IMR-90 (cell line): ENCODE measurements around the gene ARID4B. TPM values are rescaled to one million over a fixed set of nuclear protein-coding genes. Genes with fewer than 3 reads are reported as not detected.

Source experiments
- ATAC-seq: fragments of 200-7000 bp; cut with Tn5 transposase; 2 replicates; pipeline ENCODE4 v1.9.1; 2020; ENCODE audit warnings: low read depth, mild to moderate bottlenecking, moderate library complexity
- BruUV-seq: library from RNA; stranded (reverse); fragments of 400-500 nt; replicated peaks from 2 replicates; lab custom pipeline; 2021; lab: Mats Ljungman, UMichigan
- CTCF ChIA-PET: fragments of 300-600 bp; formaldehyde crosslinking; extraction: SDS; loops from one replicate; lab custom pipeline; 2021; ENCODE audit warnings: antibody characterized with exemption; lab: Yijun Ruan, JAX
- POLR2A ChIA-PET: fragments of 300-600 bp; sonication (Branson Sonifier 250); formaldehyde crosslinking; loops from one replicate; lab custom pipeline; 2022; ENCODE audit warnings: antibody characterized with exemption; ENCODE audit not compliant: unreplicated experiment; lab: Charles Lee
- DNase-seq: peaks from one replicate; pipeline ENCODE4 v3.0.0; 2013
- H2AFZ ChIP-seq: replicated peaks from 2 replicates; pipeline ENCODE3; 2013; ENCODE audit warnings: low read length, mild to moderate bottlenecking; ENCODE audit not compliant: poor library complexity
- H2AK5ac ChIP-seq: 2 replicates; pipeline ENCODE4 v1.6.1; 2013; ENCODE audit warnings: low read depth, low read length, inconsistent platforms
- H2AK9ac ChIP-seq: replicated peaks from 2 replicates; pipeline ENCODE3; 2013; ENCODE audit warnings: mild to moderate bottlenecking, low read depth, low read length, moderate library complexity; ENCODE audit not compliant: poor library complexity
- H2BK120ac ChIP-seq: 2 replicates; pipeline ENCODE4 v1.6.1; 2013; ENCODE audit warnings: low read depth, low read length, inconsistent platforms
- H2BK15ac ChIP-seq: 3 replicates; pipeline ENCODE4 v1.6.1; 2013; ENCODE audit warnings: low read depth, low read length, inconsistent platforms
- H2BK20ac ChIP-seq: 2 replicates; pipeline ENCODE4 v1.6.1; 2013; ENCODE audit warnings: low read depth, mild to moderate bottlenecking, inconsistent platforms, low read length, moderate library complexity
- H2BK5ac ChIP-seq: 2 replicates; pipeline ENCODE4 v1.6.1; 2013; ENCODE audit warnings: mild to moderate bottlenecking, low read depth, low read length, inconsistent platforms; ENCODE audit not compliant: poor library complexity, severe bottlenecking
- H3K14ac ChIP-seq: replicated peaks from 2 replicates; pipeline ENCODE4 v1.6.1; 2013; ENCODE audit warnings: low read depth, low read length, inconsistent platforms
- H3K18ac ChIP-seq: 2 replicates; pipeline ENCODE4 v1.6.1; 2013; ENCODE audit warnings: low read depth, low read length, control low read depth
- H3K23ac ChIP-seq: 2 replicates; pipeline ENCODE4 v1.6.1; 2013; ENCODE audit warnings: low read depth, low read length, inconsistent platforms
- H3K27ac ChIP-seq: 2 replicates; pipeline ENCODE4 v1.5.1; 2013; ENCODE audit warnings: mild to moderate bottlenecking, control low read depth, low read length; ENCODE audit not compliant: insufficient read depth
- H3K27me3 ChIP-seq: 2 replicates; pipeline ENCODE4 v1.6.1; 2013; ENCODE audit warnings: low read length; ENCODE audit not compliant: control insufficient read depth, insufficient read depth
- H3K36me3 ChIP-seq: 2 replicates; pipeline ENCODE4 v1.6.1; 2013; ENCODE audit warnings: low read length, mixed read lengths; ENCODE audit not compliant: control insufficient read depth, insufficient read depth
- H3K4ac ChIP-seq: 2 replicates; pipeline ENCODE4 v1.6.1; 2013; ENCODE audit warnings: low read depth, low read length, inconsistent platforms
- H3K4me1 ChIP-seq: 2 replicates; pipeline ENCODE4 v1.6.1; 2013; ENCODE audit warnings: low read length, mixed read lengths; ENCODE audit not compliant: control insufficient read depth, insufficient read depth
- H3K4me2 ChIP-seq: 2 replicates; pipeline ENCODE4 v1.6.1; 2013; ENCODE audit warnings: low read depth, mild to moderate bottlenecking, control low read depth, low read length, moderate library complexity
- H3K4me3 ChIP-seq: 2 replicates; pipeline ENCODE4 v1.5.1; 2013; ENCODE audit warnings: low read depth, mild to moderate bottlenecking, control low read depth, low read length, moderate library complexity; ENCODE audit not compliant: insufficient read depth
- H3K56ac ChIP-seq: 2 replicates; pipeline ENCODE4 v1.6.1; 2013; ENCODE audit warnings: low read length, inconsistent platforms; ENCODE audit not compliant: insufficient read depth; ENCODE audit errors: extremely low read depth
- H3K79me1 ChIP-seq, 2 experiments: 2 replicates each; pipeline ENCODE4 v1.6.1; 2013; ENCODE audit warnings: low read length in 2 of 2, inconsistent platforms in 1 of 2, low read depth in 1 of 2
- H3K9ac ChIP-seq: 2 replicates; pipeline ENCODE4 v1.6.1; 2013; ENCODE audit warnings: low read depth, low read length, control low read depth
- H3K9me1 ChIP-seq: 2 replicates; pipeline ENCODE4 v1.6.1; 2013; ENCODE audit warnings: low read length, inconsistent platforms; ENCODE audit not compliant: insufficient read depth
- H3K9me3 ChIP-seq: 2 replicates; pipeline ENCODE4 v1.6.1; 2013; ENCODE audit warnings: low read length; ENCODE audit not compliant: control insufficient read depth, insufficient read depth
- H4K20me1 ChIP-seq: 2 replicates; pipeline ENCODE4 v1.6.1; 2013; ENCODE audit warnings: low read length, inconsistent platforms; ENCODE audit not compliant: insufficient read depth
- H4K5ac ChIP-seq: 2 replicates; pipeline ENCODE4 v1.6.1; 2013; ENCODE audit warnings: mild to moderate bottlenecking, low read depth, low read length, control low read depth
- H4K8ac ChIP-seq, 2 experiments: 2 replicates each; pipeline ENCODE4 v1.6.1; 2013; ENCODE audit warnings: low read depth in 2 of 2, low read length in 2 of 2, control low read depth in 1 of 2, inconsistent platforms in 1 of 2
- H4K91ac ChIP-seq: 2 replicates; pipeline ENCODE4 v1.6.1; 2013; ENCODE audit warnings: low read depth, low read length, inconsistent platforms; ENCODE audit not compliant: insufficient read depth
- CHD1 ChIP-seq: IDR thresholded peaks from 2 replicates; pipeline ENCODE4 v1.6.1; 2012; ENCODE audit warnings: low read depth, low read length, improper control_type of control experiment
- CTCF ChIP-seq: conservative IDR thresholded peaks from 2 replicates; pipeline ENCODE4 v1.5.1; 2012; ENCODE audit warnings: mild to moderate bottlenecking, low read depth, low read length, improper control_type of control experiment
- NFE2L2 ChIP-seq: fragments of 150-350 bp; IDR thresholded peaks from 2 replicates; pipeline ENCODE4 v1.6.1; 2016; ENCODE audit warnings: low read depth, mild to moderate bottlenecking, low read length
- RCOR1 ChIP-seq: IDR thresholded peaks from 2 replicates; pipeline ENCODE4 v1.6.1; 2012; ENCODE audit warnings: mild to moderate bottlenecking, low read length, improper control_type of control experiment; ENCODE audit not compliant: insufficient replicate concordance
- RFX5 ChIP-seq: IDR thresholded peaks from 2 replicates; pipeline ENCODE4 v1.8.0; 2012; ENCODE audit warnings: low read depth, mild to moderate bottlenecking, low read length, moderate library complexity
- WGBS, 2 experiments: methylation state at CpG; one replicate each; pipeline versions ENCODE4 v1.1.5 to v1.1.7; 2013; ENCODE audit warnings: missing lambda C conversion rate in 2 of 2; ENCODE audit not compliant: insufficient read length in 1 of 2; ENCODE audit errors: extremely low coverage in 2 of 2; 5-methylcytosine and 5-hydroxymethylcytosine counted together
- dilution Hi-C: fragments of 300-500 bp; cut with HindIII; formaldehyde crosslinking; loops from one replicate; pipeline ENCODE4 v1.14.3; 2018; ENCODE audit warnings: low sequenced_read_pairs; ENCODE audit not compliant: unreplicated experiment
- in situ Hi-C: fragments of 300-500 bp; cut with MboI; formaldehyde crosslinking; loops from 3 replicates; pipeline ENCODE4 v1.14.3; 2019; ENCODE audit warnings: low sequenced_read_pairs, inconsistent platforms, mixed read lengths
- intact Hi-C: fragments of 100-400 bp; cut with micrococcal nuclease; formaldehyde crosslinking; loops from 2 replicates; pipeline ENCODE4 v1.10.0; 2022
- polyA plus RNA-seq, 3 experiments: library from polyadenylated mRNA; depleted of rRNA; stranded (reverse); fragments of >200 nt; gene quantifications; 2 replicates each; pipeline ENCODE4 v1.2.3, GENCODE V29; 2012; ENCODE audit warnings: low replicate concordance in 1 of 3
- total RNA-seq: library from RNA; depleted of rRNA; stranded (reverse); fragments of >200 nt; gene quantifications from 2 replicates; pipeline ENCODE4 v1.2.3, GENCODE V29; 2012

Gene ARID4B
- total and polyA plus RNA-seq, 2 of the 4 experiments (the other 2 are of a cell fraction) = 8.5 to 16.0 TPM

DNA sequence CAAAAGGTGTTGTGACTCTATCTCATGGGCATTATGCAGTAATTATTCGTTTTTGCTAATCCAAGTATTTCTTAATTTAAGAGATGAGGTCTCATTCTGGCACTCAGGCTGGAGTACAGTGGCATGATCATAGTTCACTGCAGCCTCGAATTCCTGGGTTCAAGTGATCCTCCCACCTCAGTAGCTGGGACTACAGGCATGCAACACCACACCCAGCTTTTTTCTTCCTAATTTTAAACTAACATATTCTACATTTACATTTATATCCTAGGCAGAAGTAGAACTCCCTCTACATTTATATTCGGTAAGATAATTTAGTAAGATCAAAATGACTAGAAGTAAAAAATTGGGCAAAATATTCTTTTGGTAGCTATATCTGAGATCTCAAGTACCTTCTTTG, 116.5 kb downstream of the ARID4B start:
- Histone ChIP-seq H2AK9ac (no peak overlapping the region), H3K14ac (no peak overlapping the region), H3K27ac (no peak overlapping the region), H3K36me3 (peaks cover 30% of the 10 kb centered on the region), H3K79me1 (no peaks in the 10 kb centered on the region; a peak in 3 of 4 replicates), H4K8ac (no peak overlapping the region), H2BK5ac (no peak overlapping the region), H3K9me3 (no peaks in the 10 kb centered on the region), H3K23ac (no peak overlapping the region), H3K9me1 (no peaks in the 10 kb centered on the region), H3K27me3 (no peaks in the 10 kb centered on the region), H3K4me3 (no peak overlapping the region), H4K5ac (no peak overlapping the region), H2BK20ac (no peak overlapping the region), H3K18ac (no peak overlapping the region), H3K4ac (no peak overlapping the region), H2AK5ac (no peak overlapping the region), H3K4me1 (no peaks in the 10 kb centered on the region), H2BK120ac (no peak overlapping the region), H2BK15ac (no peak overlapping the region), H3K9ac (no peak overlapping the region), H3K56ac (no peak overlapping the region), H3K4me2 (no peak overlapping the region), H4K20me1 (no peaks in the 10 kb centered on the region), H2AFZ (no peak overlapping the region), H4K91ac (no peak overlapping the region)
- intact Hi-C loops (no loop called here), in situ Hi-C loops (no loop called here), dilution Hi-C loops (no loop called here)
- ChIA-PET POLR2A (no interaction called here), CTCF (no interaction called here)
- no peak for TF ChIP-seq NFE2L2
- no peak for TF ChIP-seq CHD1
- TF ChIP-seq CTCF = no peak
- no peak for TF ChIP-seq RFX5
- no peak for TF ChIP-seq RCOR1
- DNase-seq (no peak), ATAC-seq (no peak)
- BruUV-seq = no TSS peak
- WGBS, 2 experiments = 100% methylated on average over 1 of the region's 3 CpGs; no CpG with 5 or more reads in 1 of the 2 experiments
